Lower leg skin (tissue), 3 donors: ENCODE measurements around the gene ST3GAL3.
"Not testable (repeated sequence)": the region's sequence is repeated elsewhere in the genome, so short reads cannot be mapped to it uniquely, and the experiment has no call there.

Experiments
- CTCF ChIP-seq, 3 donors: fragments of 450-650 bp; IDR thresholded peaks; one replicate each; pipeline ENCODE4 v1.5.1; 2016; ENCODE audit warnings: antibody characterized with exemption in 3 of 3, mild to moderate bottlenecking in 3 of 3, moderate library complexity in 2 of 3
- POLR2A ChIP-seq, 2 donors: fragments of 450-650 bp; IDR thresholded peaks; one replicate each; pipeline ENCODE4 v1.6.1; 2016 to 2017; ENCODE audit warnings: antibody characterized with exemption in 2 of 2, mild to moderate bottlenecking in 1 of 2, moderate library complexity in 1 of 2

- not testable (repeated sequence) for TF ChIP-seq CTCF, POLR2A (IDR thresholded peaks at IDR 0.05)
These were observed 126.6 kb downstream of the ST3GAL3 start for GRCh38 chr1:43833902-43834279.
